Adipocyte (in vitro differentiated cells): Measurements from ENCODE around the gene AGO4.
"Not testable (repeated sequence)": the region's sequence is repeated elsewhere in the genome, so short reads cannot be mapped to it uniquely, and the experiment has no call there.

Experiments
- DNase-seq: peaks from one replicate; pipeline ENCODE4 v3.0.0-alpha.2; 2015; ENCODE audit warnings: low read depth
- H3K27me3 ChIP-seq: replicated peaks from 2 replicates; pipeline ENCODE4 v1.7.0; 2013; ENCODE audit warnings: mild to moderate bottlenecking, low read length, moderate library complexity; ENCODE audit not compliant: control insufficient read depth, insufficient read depth
- H3K36me3 ChIP-seq: 2 replicates; pipeline ENCODE4 v1.7.0; 2013; ENCODE audit warnings: low read length, mild to moderate bottlenecking, moderate library complexity; ENCODE audit not compliant: control insufficient read depth, insufficient read depth, severe bottlenecking
- H3K4me1 ChIP-seq: 2 replicates; pipeline ENCODE4 v1.7.0; 2013; ENCODE audit warnings: mild to moderate bottlenecking, low read length, moderate library complexity; ENCODE audit not compliant: control insufficient read depth, insufficient read depth
- H3K4me3 ChIP-seq: 2 replicates; pipeline ENCODE4 v1.7.0; 2013; ENCODE audit warnings: mild to moderate bottlenecking, low read length, moderate library complexity
- H3K9ac ChIP-seq: 2 replicates; pipeline ENCODE4 v1.7.0; 2013; ENCODE audit warnings: mild to moderate bottlenecking, low read length, moderate library complexity
- H3K9me3 ChIP-seq: 2 replicates; pipeline ENCODE4 v1.7.0; 2013; ENCODE audit warnings: mild to moderate bottlenecking, low read length, moderate library complexity; ENCODE audit not compliant: control insufficient read depth

Gene AGO4

GRCh38 chr1:35788139-35788538, 19.7 kb upstream of the AGO4 start:
- Histone ChIP-seq H3K36me3 (no peaks in the 10 kb centered on the region), H3K9me3 (peaks cover 5% of the 10 kb centered on the region)
- DNase-seq: no peak

GRCh38 chr1:35790670-35791069, 17.1 kb upstream of the AGO4 start:
- DNase-seq: no peak
- no peaks in the 10 kb centered on the region for H3K36me3 ChIP-seq
- no peak overlapping the region for H3K9ac ChIP-seq
- no peaks in the 10 kb centered on the region for H3K4me1 ChIP-seq
- no peaks in the 10 kb centered on the region for H3K9me3 ChIP-seq
- no peaks in the 10 kb centered on the region for H3K27me3 ChIP-seq
- H3K4me3 ChIP-seq: no peak overlapping the region

More at GRCh38 chr1:35788139-35788538, 19.7 kb upstream of the AGO4 start:
- H3K27me3 ChIP-seq: no peaks in the 10 kb centered on the region
- no peak overlapping the region for H3K4me3 ChIP-seq
- H3K9ac ChIP-seq: no peak overlapping the region
- H3K4me1 ChIP-seq: no peaks in the 10 kb centered on the region

DNA sequence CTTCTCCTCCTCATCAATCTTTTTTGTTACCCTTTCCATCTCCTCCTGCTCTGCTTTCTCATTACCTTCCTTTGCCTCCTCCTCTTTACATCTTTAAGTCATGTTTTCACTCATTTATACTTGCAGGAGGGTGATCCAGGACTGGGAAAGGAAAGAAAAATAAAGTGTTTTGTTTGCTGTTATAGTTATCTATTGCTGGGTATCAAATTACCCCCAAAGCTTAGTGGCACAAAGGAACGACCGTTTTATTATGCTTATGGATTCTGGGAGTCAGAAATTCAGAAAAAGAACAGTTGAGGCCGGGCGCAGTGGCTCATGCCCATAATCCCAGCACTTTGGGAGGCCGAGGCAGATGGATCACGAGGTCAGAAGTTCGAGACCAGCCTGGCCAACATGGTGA, 12.5 kb upstream of the AGO4 start:
- DNase-seq: no peak

DNA sequence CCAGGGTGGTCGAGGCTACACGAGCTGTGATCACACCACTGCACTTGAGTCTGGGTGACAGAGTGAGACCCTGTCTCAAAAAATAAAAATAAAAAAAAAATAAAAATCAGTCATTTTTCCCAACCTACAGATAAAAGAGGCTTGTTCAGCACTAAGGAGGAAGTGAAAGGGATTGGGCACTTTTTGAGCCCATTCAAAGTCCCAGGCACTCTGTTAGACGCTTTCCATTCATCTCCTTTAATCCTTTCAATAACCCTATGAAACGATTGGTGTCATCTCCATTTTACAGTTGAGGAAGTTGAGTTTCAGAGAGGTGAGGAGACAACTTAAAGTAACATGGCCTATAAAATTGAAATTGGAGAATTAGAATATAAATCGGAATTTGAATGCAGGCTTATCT, 10.4 kb upstream of the AGO4 start:
- H3K4me3 ChIP-seq: no peak overlapping the region
- no peak for DNase-seq

More for the DNA sequence above, 12.5 kb upstream of the AGO4 start:
- H3K4me3 ChIP-seq: no peak overlapping the region
- H3K9ac ChIP-seq: no peak overlapping the region
- no peaks in the 10 kb centered on the region for H3K9me3 ChIP-seq
- H3K27me3 ChIP-seq: no peaks in the 10 kb centered on the region
- no peaks in the 10 kb centered on the region for H3K36me3 ChIP-seq
- no peaks in the 10 kb centered on the region for H3K4me1 ChIP-seq

DNA sequence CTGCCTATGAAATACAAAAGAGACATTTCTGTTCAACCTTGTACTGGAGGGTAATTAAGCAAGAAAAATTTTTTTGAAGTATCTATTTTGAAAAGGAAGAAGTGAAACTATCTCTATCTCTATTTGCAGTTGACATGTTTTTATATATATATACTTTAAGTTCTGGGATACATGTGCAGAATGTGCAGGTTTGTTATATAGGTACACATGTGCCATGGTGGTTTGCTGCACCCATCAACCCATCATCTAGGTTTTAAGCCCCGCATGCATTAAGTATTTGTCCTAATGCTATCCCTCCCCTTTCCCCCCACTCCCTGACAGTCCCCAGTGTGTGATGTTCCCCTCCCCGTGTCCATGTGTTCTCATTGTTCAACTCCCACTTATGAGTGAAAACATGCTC, 9.8 kb upstream of the AGO4 start:
- H3K36me3 ChIP-seq, DNase-seq, H3K4me3 ChIP-seq, H3K9ac ChIP-seq, H3K4me1 ChIP-seq, H3K27me3 ChIP-seq, H3K9me3 ChIP-seq: not testable (repeated sequence)

More for the DNA sequence above, 10.4 kb upstream of the AGO4 start:
- Histone ChIP-seq H3K27me3 (no peaks in the 10 kb centered on the region), H3K9me3 (no peaks in the 10 kb centered on the region), H3K36me3 (no peaks in the 10 kb centered on the region), H3K4me1 (no peaks in the 10 kb centered on the region), H3K9ac (no peak overlapping the region)

DNA sequence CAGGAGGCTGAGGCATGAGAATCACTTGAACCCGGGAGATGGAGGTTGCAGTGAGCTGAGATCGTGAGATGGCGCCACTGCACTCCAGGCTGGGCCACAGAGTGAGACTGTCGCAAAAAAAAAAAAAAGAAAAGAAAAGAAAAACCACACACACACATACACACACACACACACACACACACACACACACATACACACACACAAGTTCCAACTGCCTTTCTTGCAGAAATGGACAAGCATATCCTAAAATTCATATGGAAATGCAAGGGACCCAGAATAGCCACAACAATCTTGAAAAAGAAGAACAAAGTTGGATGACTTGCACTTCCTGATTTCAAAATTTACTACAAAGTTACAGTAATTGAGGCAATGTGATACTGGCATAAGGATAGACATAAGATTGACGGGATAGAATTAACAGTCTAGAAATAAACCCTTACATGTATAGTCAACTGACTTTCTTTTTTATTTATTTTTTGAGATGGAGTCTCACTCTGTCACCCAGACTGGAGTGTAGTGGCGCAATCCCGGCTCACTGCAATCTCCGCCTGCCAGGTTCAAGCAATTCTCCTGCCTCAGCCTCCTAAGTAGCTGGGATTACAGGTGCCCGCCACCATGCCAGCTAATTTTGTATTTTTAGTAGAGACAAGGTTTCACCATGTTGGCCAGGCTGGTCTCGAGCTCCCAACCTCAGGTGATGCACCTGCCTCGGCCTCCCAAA, 7.5 kb upstream of the AGO4 start:
- H3K36me3 ChIP-seq, H3K4me3 ChIP-seq, H3K27me3 ChIP-seq, H3K9ac ChIP-seq, DNase-seq, H3K9me3 ChIP-seq, H3K4me1 ChIP-seq: not testable (repeated sequence)

DNA sequence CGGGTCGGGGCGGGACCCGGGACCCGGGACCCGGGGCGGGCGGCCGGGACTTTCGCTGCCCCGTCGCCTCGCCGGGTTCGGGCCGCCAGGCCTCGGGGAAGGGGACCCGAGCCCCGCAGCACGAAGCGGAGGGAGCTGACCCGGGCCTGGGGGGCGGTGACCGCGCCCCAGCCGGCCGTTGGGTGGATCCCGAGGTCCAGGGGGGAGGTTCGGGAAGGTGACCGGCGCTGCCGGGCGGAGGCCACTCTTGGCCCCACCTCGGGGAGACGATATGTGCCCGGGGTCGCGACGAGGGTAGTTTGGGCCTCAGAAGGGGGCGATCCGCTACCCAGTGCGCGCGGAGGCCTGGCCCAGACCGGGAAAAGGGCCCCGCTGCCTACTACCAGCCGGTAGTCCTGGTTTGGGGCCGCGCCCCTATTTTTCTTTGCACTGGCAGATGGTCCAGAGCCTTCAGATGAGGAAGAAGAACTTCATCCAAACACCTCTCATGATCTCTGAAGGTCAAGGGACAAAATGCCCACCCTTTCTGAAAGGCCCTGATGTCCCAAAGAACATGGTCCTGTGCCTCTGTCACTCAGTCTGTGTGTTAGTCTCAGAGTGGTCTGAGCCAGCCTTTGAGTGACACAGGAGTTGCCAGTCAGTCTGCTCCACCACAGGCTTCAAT, 766 bp downstream of the AGO4 start:
- Histone ChIP-seq H3K4me3 (peak overlapping the region; percentile 91), H3K36me3 (no peaks in the 10 kb centered on the region), H3K9me3 (no peaks in the 10 kb centered on the region), H3K27me3 (no peaks in the 10 kb centered on the region), H3K9ac (peak overlapping the region; percentile 93), H3K4me1 (peaks cover 20% of the 10 kb centered on the region)
- peak; percentile 64 for DNase-seq

- Histone ChIP-seq H3K9me3 (no peaks in the 10 kb centered on the region), H3K9ac (peak overlapping the region; percentile 93), H3K4me1 (peaks cover 20% of the 10 kb centered on the region), H3K4me3 (peak overlapping the region; percentile 91), H3K27me3 (no peaks in the 10 kb centered on the region), H3K36me3 (no peaks in the 10 kb centered on the region)
- peak; percentile 12 for DNase-seq
These were observed 1.6 kb downstream of the AGO4 start for GRCh38 chr1:35809114-35810095.

DNA sequence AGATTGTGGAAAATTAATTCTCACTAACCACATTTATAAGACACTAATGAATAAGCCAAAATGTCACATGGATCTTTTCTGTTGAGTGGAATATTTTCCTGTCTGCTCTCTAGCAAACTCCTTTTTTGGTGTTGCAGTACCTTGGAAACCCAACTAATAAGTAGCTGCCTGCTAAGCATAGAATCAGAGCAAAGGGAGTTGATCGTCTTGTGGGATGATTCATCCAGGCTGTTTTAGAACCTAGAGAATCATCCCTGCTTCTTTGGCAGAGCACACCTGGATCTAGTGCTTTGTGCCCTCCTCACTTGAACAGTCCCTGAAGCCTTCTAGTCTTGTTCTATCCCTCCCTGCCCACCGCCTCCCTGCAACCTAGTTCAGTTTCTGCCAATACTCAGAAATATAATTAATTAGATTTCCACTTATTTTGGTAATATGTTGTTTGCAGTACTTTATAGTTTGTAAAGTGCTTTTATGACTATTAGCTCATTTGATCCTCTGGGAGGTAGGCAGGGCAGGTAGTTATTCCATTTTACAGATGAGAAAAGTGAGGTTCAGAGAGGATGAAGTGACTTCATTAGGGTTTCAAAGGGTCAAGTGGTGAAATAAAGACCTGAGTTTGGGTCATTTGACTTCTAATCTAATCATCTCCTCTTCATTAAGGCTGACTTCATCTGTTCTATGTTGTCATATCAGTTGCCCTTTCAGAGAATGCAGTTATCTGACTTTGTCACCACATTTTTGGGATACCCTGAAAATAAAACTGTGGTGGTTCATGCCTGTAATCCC, 2.5 kb downstream of the AGO4 start:
- Histone ChIP-seq H3K4me3 (peak overlapping the region; percentile 91), H3K9me3 (no peaks in the 10 kb centered on the region), H3K36me3 (no peaks in the 10 kb centered on the region), H3K27me3 (no peaks in the 10 kb centered on the region), H3K4me1 (peaks cover 20% of the 10 kb centered on the region), H3K9ac (no peak overlapping the region)
- DNase-seq: peak; percentile 21

DNA sequence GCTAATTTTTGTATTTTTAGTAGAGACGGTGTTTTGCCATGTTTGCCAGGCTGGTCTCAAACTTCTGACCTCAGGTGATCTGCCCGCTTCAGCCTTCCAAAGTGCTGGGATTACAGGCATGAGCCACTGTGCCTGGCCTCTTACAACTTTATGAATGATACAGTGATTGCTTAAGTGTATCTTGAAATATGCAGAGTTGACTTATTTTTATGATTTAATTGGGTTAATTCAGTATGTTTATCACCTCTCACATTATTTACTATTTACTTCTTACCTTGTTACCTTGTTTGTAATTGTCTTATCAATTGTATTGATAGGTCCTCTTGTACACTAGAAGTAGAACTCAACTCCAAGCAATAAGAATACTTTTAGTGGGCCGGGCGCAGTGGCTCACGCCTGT, 4.9 kb downstream of the AGO4 start:
- not testable (repeated sequence) for H3K27me3 ChIP-seq, H3K9ac ChIP-seq, DNase-seq, H3K36me3 ChIP-seq, H3K4me3 ChIP-seq, H3K9me3 ChIP-seq
- H3K4me1 ChIP-seq: peaks cover 16% of the 10 kb centered on the region
